GM18951 (cell line): ENCODE results near the gene FURIN.

Experiments
- POLR2A ChIP-seq: IDR thresholded peaks from 4 replicates; pipeline ENCODE4 v1.6.1; 2011; ENCODE audit warnings: mild to moderate bottlenecking; ENCODE audit not compliant: insufficient read length, insufficient read depth; ENCODE audit errors: extremely low read depth
- in situ Hi-C: fragments of 300-500 bp; cut with MboI; formaldehyde crosslinking; loops from one replicate; pipeline ENCODE4 v1.12.0; 2022; ENCODE audit warnings: low sequenced_read_pairs, mixed read lengths, inconsistent platforms; ENCODE audit not compliant: unreplicated experiment

The FURIN gene

GRCh38 chr15:90857337-90857736 lies 11.1 kb upstream of the FURIN start:
- in situ Hi-C loops = no loop called here
- TF ChIP-seq POLR2A = no peak

- no peak for TF ChIP-seq POLR2A
- in situ Hi-C loops = no loop called here
Measured at GRCh38 chr15:90857883-90858443, 10.4 kb upstream of the FURIN start.

GRCh38 chr15:90859234-90860131 lies 8.9 kb upstream of the FURIN start:
- TF ChIP-seq POLR2A = no peak

GRCh38 chr15:90860450-90860849 lies 7.9 kb upstream of the FURIN start:
- no peak for TF ChIP-seq POLR2A
- in situ Hi-C loops = no loop called here

More at GRCh38 chr15:90859234-90860131, 8.9 kb upstream of the FURIN start:
- in situ Hi-C loops = no loop called here

DNA sequence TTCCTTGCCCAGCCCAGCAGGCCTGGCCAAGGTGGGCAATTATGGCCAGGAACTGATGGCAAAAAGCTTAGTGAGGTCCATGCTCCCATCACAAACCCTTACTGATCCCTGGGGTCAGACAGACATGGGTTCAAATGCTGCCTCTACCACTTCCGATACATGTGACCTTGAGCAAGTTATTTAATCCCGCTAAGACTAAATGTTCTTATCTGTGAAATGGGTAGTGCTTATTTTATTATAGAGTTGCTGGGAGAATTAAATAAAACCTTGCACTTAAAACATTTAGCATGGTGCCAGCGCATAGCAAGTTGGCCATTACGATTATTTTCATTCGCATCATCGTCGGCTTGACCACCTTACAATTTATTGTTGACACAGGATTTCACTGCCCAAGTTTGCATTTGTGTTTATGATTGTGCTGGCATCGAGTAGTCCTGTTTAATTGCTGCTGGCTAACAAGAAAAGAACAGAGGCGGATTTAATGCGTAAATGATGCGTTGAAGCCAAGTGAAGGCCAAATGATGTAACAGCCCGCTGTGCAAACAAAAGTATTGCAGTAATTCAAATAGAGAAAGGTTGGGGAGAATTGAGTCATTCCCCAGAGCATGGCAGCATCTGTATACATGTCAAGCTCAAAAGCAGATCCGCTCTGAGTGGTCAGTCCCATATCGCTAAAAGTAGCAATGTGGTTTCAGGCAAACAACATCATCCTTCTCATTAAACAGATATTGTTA lies 7.3 kb upstream of the FURIN start:
- in situ Hi-C loops = no loop called here
- no peak for TF ChIP-seq POLR2A

GRCh38 chr15:90862487-90862886 lies 5.9 kb upstream of the FURIN start:
- TF ChIP-seq POLR2A = no peak

DNA sequence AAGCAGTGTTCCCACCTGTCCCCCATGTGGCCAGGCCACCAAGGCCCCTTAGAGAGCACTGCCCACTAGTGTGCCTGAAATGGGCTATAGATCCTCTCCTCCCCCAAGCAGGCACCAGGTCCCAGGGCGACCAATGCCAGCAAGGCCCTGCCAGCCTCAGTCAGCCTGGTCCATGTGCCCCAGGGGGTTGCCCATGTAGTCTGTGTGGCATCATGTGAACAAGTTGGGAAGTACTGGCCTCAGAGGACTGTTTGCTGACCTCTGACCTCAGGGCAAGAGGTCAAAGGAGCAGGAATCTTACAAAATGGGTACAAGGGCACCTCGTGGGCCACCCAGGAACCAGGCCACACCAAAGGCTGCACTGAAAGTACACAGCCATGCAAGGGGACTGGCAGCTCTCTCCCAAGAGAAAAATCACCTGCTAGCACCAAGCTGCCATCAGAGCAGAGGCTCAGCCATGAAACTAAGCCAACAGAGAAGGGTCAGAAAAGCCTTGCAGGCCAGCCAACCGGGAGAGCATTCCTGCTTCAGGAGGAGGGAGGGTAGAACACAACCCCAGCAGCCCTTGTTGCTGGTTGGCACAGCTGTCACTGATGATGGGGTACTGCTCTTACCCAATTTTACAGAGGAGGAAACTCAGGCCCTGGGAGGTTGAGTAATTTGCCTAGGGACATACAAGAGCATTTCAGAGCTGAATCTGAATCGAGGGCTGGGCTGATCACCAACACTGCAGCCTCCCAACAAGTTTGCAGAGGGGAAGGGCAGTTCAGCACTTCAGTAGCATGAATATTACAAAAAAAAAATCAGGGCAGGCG lies 5.2 kb upstream of the FURIN start:
- no peak for TF ChIP-seq POLR2A
- in situ Hi-C loops = no loop called here

More at GRCh38 chr15:90862487-90862886, 5.9 kb upstream of the FURIN start:
- in situ Hi-C loops = no loop called here

DNA sequence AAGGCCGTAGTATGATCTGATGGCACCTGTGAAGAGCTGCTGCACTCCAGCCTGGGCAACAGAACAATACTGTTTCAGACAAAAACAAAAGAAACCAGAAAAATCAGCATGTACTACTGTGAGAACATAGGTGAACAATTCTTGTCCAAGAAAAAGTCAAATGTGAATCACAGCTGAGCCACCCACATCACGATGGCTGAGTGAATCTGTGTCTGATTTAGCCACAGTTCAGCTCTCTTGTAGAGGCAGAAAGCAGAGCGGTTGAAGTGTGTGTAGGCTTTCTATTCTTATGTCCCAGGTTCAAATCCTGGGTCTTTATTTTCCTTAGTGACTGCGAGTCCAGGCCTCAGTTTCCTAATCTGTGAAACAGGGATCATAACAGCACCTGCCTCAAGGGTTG lies 4.4 kb upstream of the FURIN start:
- TF ChIP-seq POLR2A = no peak
- in situ Hi-C loops = no loop called here

DNA sequence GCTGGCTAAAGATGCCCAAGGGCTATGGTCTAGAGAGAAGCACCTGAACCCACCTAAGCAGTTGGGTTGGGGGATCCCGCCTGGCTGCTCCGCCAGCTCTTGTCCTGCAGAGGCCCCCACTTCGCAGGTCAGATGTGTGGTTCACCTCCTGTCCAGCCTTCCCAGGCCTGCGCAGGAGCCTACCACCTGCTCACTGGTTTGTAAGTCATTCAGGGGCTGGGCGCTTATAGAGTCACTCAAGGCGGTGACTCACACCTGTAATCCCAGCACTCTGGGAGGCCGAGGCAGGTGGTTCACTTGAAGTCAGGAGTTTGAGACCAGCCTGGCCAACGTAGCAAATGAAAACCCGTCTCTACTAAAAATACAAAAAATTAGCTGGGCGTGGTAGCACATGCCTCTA lies 3.9 kb upstream of the FURIN start:
- in situ Hi-C loops = no loop called here
- TF ChIP-seq POLR2A = no peak

DNA sequence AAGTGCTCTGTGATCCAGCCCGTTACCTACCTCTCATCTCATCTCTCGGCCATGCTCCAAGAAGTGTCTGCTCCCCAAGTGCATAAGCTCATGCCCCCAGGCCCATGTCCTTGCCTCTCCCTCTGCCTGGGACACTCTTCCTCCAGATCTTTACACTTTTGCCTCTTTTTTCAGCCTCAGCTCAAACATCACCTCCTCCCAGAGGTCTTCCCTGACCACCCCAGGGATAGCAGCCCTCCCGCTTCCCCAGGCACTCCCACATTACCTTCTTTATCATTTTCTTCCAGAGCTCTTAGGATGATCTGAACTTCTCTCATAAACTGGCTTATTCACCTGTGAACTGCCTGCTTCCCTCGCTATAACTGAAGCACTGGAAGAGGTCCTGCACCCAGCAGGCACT lies 2.7 kb upstream of the FURIN start:
- no peak for TF ChIP-seq POLR2A
- in situ Hi-C loops = no loop called here

DNA sequence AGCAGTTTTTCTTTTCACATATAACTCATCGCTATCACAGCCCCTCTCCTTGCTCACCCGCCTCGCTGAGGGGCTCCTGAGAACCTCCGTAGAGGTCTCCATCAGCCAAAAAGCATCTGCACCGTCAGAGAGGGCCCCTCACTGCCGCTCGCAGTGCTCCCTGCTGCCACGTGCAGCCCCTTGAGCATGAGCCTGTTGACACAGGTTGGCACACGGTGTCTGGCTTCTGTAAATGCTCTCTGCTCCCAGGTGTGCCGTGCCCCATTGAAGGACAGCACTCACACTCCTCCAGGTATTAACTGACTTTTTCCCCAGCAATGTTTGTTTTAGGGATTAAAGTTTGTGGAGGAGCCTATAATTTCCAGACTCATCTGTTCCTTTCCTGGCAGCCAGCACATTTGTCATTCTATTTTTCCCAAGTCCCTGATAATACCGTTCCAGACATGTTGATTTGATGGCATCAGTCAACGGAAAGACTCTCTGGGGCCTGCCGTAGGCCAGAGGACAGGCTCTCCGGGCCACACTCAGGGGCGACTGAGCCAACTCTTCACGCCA lies 2.1 kb upstream of the FURIN start:
- TF ChIP-seq POLR2A = no peak
- in situ Hi-C loops = no loop called here

- TF ChIP-seq POLR2A = no peak
- in situ Hi-C loops = no loop called here
Measured at GRCh38 chr15:90866800-90867199, 1.6 kb upstream of the FURIN start.
